ENCODE data around the gene MADCAM1. TPM values are rescaled to one million over a fixed set of nuclear protein-coding genes. Genes with fewer than 3 reads are reported as not detected.
"Not testable (repeated sequence)": the region's sequence is repeated elsewhere in the genome, so short reads cannot be mapped to it uniquely, and the experiment has no call there.

MADCAM1 gene
- total RNA-seq, 1 donor from 2014 or later = not detected

DNA sequence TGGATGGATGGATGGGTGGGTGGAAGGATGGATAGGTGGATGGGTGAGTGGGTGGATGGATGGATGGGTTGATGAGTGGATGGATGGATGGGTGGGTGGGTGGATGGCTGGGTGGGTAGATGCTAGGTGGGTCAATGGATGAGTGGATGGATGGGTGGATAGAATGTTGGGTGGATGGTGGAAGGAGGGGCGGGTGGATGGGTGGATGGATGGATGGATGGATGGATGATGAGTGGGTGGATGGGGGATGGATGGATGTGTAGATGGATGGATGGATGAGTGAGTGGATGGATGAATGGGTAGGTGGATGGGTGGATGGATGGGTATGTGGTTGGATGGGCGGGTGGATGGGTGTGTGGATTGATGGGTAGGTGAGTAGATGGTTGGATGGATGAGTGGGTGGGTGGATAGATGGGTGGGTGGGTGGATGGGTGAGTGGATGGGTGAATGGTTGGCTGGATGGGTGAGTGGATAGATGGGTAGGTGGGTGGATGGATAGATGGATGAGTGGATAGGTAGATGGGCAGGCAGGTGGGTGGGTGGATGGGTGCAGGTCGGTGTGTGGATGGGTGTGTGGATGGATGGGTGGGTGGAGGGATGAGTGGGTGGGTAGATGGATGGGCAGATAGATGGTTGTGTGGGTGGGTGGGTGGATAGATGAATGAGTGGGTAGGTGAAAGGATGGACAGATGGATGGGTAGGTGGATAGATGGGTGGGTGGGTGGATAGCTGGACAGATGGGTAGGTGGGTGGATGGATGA, 31.1 kb upstream of the MADCAM1 start:
- no peak for DNase-seq (ENCODE audit: low read depth in 2 of 2)

GRCh38 chr19:467554-467953, 28.7 kb upstream of the MADCAM1 start:
- DNase-seq (ENCODE audit: low read depth in 2 of 2) = no peak

DNA sequence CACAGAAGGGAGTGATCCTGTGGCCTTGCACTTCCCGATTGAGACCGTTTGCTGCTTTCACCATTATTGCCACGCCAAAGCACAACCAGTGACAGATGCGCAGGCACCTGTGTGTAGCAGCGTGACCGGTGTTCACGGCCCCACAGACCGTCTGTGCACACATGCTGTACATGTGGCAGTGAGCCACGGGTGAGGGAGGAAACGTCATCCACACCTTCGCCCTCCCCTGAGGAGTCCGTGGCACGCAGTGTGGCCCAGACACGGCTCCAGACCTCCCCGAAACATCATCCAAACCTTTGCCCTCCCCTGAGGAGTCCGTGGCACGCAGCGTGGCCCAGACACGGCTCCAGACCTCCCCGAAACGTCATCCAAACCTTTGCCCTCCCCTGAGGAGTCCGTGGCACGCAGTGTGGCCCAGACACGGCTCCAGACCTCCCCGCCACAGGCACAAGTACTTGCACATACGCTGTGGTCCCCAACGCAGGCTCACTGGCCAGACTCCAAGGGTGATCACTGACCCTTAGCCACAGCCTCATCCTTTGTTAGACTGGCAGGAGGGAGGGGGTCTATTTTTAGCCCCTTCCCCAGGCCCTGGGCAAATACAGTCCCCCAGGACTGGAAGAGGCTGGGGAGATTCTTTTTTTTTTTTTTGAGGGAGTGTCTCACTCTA, 27.6 kb upstream of the MADCAM1 start:
- no peak for DNase-seq (ENCODE audit: low read depth in 2 of 2)

- no peak for DNase-seq (ENCODE audit: low read depth in 2 of 2)
These were observed 26.5 kb upstream of the MADCAM1 start for GRCh38 chr19:469833-470232.

DNA sequence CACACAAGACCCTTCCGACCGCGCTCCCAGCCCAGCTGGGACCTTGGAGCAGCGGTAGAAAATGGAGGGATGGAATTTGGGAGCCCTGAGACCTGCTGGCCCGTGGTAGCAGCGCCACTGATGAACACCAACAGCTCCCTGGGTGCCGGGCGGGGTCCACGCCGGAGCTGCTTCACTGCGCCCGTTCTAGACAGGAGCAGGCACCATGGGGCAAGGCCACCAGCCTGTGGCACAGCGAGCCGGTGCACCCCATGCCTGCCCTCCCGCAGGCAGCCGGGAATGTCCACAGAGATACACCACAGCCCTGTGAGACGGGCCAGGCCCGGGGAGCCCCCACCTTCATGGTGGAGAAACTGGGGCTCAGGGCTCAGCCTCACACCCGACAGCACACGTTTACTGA, 25.6 kb upstream of the MADCAM1 start:
- no peak for DNase-seq (ENCODE audit: low read depth in 2 of 2)

DNA sequence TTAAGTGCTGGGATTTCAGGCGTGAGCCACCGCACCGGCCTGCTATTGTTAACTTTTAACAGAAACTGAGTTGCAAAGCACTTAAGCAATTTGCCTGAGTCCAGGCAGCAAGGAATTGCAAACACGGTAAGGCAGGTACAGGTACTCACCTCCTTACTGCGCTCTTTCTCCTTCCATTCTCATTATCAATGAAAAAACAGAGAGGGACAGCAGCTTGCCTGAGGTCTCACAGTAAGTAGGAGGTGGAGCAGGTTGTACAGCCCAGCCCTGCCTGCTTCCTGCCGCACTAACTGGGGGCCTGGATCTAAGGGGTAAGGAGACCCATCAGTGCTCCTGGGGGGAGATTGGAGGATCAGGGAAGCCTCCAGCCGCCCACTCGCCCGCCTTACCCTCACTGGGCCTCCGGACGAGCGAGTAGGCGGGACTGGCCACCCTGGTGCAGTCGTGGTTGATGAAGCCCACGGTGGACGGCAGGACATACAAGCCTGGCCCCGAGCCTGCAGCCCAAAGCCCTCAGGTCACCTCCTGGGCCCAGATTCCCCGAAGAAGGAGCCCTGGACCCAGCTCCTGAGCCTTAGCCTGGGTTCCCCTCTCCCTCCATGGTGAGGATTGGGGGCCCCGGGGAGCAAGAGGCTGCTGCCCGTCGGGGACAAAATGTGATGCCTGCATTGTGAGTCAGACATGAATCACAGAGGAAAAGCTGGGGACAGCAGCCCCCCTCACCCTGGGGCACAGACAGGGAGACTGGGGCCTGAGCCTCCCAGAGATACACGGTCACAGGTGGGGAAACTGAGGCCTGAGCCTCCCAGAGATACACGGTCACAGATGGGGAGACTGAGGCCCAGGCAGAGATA, 24.1 kb upstream of the MADCAM1 start:
- DNase-seq (ENCODE audit: low read depth in 2 of 2) = no peak

DNA sequence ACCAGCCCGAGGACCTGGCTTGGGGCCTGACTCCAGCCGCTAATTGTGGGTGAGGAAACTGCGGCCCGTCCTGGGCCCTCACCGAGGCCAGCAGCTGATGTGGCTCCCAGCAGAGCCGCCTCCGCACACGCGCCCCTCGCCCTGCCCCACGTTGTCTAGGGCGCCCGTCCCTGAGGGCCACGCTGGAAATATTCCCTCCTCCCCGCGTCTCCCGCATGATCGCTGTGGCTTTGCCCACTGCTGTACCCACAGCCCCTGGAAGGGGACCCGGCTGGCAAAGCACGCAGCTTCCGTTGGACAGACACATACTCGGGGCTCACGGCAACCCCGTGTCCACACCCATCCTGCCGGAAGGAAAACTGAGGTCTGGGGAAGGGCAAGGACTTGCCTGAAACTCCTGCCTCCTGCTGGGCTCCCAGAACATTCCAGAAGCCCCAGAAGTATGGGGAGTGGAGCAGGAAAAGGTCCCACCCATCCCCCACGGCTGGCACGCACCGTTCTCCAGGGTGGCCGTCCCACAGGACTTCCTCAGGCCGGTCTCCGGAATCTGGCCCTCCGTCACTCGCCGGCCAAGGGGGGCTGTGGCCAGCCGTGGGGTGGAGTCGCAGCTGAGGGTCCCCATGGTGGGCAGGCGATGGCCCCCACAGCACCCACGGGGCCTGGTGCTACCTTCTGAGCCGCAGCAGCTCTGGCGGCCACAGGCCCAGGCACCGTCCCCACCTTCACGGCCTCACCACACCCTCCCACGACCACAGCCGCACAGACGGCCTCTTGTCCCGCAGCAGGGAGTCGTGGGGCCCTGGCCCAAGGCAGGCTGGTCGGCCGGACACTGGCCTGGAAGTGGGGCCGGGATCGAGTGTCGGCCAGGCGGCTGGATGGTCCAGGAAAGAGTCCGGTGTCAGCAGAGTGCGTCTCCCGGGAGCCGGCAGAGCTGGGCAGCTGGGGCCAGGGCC, 21.9 kb upstream of the MADCAM1 start:
- DNase-seq (ENCODE audit: low read depth in 2 of 2) = no peak

- no peak for DNase-seq (ENCODE audit: low read depth in 2 of 2)
These were observed 20.9 kb upstream of the MADCAM1 start for GRCh38 chr19:475360-475759.

DNA sequence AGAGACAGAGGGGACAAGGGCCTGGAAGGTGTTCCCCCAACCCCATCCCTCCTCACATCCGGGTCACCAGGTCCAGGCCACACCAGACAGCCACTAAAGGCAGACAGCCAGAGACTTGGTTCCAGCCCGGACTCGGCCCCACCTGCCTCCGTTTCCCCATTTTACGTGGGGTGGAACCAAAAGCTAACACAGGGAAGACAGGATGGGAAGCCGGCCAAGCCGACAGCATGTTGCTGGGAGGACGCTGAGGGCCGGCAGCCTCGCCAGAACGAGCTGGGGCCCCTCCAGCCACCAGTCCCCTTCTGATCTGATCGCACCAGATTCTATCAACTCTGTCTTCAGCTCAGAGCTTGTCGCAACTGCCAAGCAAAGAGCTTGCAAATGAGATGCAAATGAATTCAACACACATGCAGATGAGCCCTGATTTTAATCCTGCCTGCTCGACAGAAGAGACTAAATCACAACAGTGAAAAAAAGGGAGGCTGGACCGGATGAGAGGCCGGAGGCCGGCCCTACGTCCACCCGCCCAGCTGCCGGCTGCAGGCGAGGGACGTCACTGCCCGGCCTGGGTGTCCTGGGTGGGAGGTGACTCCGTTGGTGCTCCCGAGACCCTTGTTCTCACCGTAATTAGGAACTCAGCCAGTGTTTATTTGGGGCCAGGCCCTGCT, 17.9 kb upstream of the MADCAM1 start:
- no peak for DNase-seq (ENCODE audit: low read depth in 2 of 2)

- no peak for DNase-seq (ENCODE audit: low read depth in 2 of 2)
These were observed 17.3 kb upstream of the MADCAM1 start for GRCh38 chr19:478976-479375.

- peak; percentile 54 to 71 for DNase-seq (ENCODE audit: low read depth in 2 of 2)
These were observed 16.1 kb upstream of the MADCAM1 start for GRCh38 chr19:480016-480855.

DNA sequence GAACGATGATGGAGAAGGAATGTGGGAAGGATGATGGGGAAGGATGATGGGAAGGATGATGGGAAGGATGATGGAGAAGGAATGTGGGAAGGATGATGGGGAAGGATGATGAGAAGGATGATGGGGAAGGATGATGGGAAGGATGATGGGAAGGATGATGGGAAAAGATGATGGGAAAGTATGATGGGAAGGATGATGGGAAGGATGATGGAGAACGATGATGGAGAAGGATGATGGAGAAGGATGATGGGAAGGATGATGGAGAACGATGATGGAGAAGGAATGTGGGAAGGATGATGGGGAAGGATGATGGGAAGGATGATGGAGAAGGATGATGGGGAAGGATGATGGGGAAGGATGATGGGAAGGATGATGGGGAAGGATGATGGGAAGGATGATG, 15.2 kb upstream of the MADCAM1 start:
- DNase-seq (ENCODE audit: low read depth in 2 of 2) = not testable (repeated sequence)

DNA sequence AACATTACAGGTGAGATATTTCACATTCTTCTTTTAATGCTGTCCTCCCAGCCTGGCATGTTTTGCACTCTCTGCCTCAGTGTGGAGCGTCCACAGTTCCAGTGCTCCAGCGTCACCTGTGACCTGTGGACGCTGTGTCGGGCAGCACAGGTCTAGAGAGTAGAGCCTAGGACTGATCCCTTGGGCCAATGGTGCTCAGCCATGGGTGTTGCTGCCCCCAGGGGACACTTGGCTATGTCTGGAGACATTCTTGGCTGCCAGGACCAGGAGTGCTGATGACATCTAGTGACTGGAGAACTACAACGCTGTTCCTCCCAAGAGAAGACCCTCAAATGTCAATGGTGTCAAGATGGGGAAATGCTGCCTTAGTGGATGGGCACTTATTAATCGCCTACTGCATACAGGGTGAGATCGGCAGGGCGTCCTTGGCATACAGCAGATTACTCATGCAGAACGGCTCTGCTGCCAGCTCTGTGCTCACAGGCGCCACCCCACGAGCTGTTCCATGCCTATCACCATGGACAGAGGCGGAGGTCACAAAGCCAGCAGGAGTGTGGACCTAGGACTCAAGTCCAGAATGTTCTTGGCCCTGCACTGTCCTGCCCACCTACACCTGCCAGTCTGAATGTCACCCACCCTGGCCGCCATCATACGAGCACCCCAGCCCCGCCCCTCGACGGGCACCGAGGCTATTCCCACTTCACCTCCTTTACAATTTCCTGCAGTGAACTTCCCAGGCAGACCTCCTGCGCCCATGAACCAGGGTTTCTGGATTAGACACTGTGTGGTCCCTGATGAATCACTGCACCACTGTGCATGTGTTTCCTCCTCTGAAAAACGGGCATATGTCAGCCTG, 13.9 kb upstream of the MADCAM1 start:
- DNase-seq (ENCODE audit: low read depth in 2 of 2) = no peak

DNA sequence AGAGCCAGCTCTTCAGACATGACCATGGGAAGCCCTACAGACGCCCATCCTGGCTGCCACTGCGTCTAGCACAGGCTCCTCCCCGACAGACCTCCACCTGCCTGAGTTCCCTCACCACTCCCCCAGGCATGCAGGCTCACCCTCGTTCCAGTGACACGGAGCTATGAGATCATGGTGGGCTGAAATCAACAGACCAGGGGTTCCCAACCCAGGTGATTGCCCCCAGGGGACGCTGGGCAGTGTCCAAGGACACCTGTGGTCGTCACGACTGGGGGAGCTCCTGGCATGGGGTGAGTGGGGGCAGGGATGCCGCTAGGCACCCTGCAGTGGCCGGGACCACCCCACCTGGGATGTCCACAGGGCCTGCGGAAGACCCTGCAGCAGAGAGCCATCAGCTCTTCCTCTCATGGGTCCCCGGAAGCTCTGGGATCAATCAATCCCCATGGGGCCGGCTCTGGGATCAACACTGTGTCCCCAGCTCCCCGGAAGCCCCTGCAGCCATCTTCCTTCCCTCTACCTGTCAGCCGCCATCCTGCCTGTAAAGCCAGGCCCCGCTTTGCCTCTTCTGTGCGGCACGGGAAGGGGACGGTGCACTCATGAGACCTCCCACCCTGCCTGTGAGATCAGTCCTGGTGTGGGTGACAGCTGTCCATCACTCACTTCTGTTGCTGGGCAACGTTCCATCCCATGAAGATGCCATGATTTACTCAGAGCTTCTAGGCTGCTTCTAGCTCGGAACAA, 12.8 kb upstream of the MADCAM1 start:
- no peak for DNase-seq (ENCODE audit: low read depth in 2 of 2)

DNA sequence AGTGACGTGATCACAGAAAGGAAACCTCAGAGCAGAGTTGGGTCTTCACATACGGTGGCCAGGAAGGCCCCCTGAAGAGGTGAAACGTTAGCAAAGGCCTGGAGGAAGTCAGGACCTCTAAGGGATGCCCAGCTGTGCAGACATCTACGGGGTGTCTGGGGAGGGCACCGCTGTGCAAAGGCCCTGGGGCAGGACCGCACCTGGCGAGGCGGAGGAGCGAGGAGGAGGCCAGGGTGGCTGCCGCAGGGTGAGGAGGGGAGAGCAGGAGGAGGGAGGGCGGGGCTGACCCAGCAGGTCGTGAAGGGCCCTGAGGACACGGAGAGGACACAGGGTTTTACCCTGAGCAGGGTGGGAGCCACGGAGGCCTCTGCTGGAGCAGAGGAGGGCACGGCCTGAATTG, 11.8 kb upstream of the MADCAM1 start:
- no peak for DNase-seq (ENCODE audit: low read depth in 2 of 2)

GRCh38 chr19:485077-485476, 11.2 kb upstream of the MADCAM1 start:
- DNase-seq (ENCODE audit: low read depth in 2 of 2) = no peak

DNA sequence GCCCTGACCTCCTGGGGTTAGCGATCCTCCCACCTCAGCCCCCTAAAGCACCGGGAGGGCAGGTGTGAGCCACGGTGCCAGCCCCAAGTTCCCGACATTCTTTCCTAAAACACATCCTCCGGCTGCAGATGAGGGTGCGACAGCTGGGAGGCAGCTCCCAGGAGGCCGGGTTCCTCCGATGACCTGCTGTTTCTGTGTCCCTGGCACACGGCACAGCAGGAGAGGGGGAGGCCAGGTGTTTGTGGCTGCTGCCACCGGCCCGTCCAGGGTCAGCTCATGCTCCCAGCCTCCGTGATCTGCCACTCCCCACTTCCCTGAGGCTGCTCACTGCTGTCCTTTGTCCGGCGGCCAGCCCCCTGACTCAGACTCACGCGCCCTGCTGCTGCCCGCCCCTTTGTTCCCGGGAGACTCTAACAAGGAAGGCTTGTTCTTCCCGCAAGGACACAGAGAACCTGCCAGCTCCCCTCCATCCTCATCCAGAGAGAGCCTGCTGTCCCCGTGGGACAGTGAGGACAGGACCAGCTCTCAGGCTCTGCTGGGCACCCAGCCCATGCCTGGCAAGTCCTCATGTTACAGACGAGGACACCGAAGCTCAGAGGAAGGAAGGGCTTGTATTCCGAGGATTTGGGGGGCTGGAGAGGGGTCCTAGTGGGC, 10.6 kb upstream of the MADCAM1 start:
- peak in 1 of 2 donors; percentile 14 for DNase-seq (ENCODE audit: low read depth in 2 of 2)
